Daoy (cell line): Measurements from ENCODE around the gene CCDC73. TPM values are rescaled to one million over a fixed set of nuclear protein-coding genes. Genes with fewer than 3 reads are reported as not detected.
"Not testable (repeated sequence)": the region's sequence is repeated elsewhere in the genome, so short reads cannot be mapped to it uniquely, and the experiment has no call there.

Source experiments
- DNase-seq: peaks from one replicate; pipeline ENCODE4 v3.0.0-alpha.2; 2015; ENCODE audit warnings: low read depth
- total RNA-seq: library from RNA; depleted of rRNA; stranded (reverse); fragments of >200 nt; shearing (Covaris generic); gene quantifications from 2 replicates; pipeline ENCODE4 v1.2.3, GENCODE V29; 2014; rRNA removed

Gene CCDC73
- total RNA-seq = not detected in 2 replicates

DNA sequence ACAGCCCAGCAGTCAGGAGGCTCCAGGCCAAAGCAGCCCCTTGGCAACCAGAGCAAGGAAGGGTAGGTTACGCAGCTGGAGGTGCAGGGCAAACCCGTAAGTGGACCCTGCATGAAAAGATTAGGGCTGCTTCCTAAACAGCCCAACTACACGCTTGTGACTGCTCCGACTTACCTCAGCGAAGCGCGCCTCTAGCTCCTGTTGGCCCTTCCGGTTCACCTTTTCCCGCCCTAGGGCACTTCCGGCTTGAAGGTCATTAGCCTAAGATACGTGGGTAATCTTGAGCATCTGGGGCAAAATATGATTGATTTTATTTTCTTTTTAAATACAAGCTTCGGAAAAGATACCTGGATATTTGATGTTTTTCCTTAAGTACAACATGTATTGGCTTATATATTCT, at the start of gene CCDC73:
CCDC73 (minus strand) TSS at position 224 of the 400 bp plus-strand sequence. CDS start 34,419 bp downstream, outside the sequence.
- DNase-seq = no peak

GRCh38 chr11:32843544-32843943, 49.1 kb upstream of the CCDC73 start:
- no peak for DNase-seq

- no peak for DNase-seq
Observed at GRCh38 chr11:32840587-32840986, 46.1 kb upstream of the CCDC73 start.

DNA sequence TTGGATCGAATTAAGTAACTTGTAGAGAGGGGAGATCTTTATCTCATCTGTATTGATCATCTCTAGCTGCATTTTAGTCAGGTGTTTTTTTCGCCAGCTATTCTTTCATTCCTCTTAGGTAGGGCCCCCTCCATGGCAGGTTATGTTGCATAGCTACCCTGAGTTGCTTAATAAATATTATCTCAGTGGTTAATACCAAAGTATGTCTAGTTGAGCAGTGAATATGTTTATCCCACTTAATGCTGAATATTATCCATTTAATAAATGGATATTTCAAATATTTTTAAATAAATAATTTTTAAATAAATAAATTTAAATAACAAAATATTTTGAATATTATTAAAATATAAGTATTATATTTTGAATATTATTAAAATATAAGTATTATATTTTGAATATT, 44.8 kb upstream of the CCDC73 start:
- no peak for DNase-seq

GRCh38 chr11:32838505-32839274, 44.2 kb upstream of the CCDC73 start:
- DNase-seq = peak; percentile 50

DNA sequence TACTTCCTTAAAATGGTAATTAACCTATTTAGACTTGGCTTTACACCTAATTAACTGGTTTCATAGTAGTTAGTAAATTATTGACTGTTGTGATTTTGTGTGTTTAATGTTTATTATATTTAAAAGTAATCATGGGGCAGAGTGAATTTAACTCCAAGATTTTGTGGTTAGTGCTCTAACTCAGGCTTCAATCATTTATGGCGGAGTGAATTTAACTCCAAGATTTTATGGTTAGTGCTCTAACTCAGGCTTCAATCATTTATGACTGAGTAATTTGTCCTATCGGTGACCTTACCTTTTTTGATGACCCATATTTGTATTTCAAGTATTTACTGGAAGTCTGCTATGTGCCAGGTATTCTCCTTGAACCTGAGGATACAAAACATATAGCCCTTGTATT, 42.5 kb upstream of the CCDC73 start:
- no peak for DNase-seq

DNA sequence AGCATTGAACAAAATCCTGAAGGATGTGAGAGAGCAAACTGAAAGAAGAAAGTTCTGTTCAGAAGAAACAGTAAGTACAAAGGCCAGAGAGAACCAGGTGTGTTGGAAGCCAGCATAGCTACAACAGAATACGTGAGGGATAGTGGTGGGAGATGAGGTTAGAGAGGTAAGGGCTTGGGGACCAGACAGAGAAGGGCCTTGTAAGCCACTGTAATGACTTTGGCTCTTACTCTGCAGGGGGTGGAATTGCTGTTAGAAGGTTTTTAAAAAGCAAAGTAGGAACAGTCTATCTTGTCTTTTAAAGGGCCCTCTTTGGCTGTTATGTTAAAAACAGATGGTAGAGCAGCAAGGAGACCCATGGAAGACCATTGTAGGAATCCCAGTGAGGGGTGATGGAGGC, 39.5 kb upstream of the CCDC73 start:
- no peak for DNase-seq

GRCh38 chr11:32831221-32831620, 36.8 kb upstream of the CCDC73 start:
- no peak for DNase-seq

DNA sequence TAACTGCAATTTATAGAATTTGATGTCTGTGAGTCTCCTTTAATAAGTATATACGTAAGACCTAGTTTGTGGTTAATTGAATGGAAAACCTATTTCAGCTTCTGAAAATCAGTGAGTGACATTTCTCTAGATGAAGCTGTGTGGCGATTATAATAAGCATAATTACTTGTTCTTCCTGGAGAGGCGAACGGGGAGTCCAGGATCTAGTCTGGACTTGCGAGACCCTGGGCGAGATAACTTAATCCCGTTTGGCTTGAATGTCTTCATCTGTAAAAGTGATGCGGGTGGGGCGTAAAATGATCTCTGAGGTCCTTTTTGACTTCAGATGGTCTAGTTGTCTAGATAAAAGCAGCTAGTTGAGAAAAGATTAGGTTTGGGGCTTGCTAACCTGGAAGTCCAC, 36.3 kb upstream of the CCDC73 start:
- DNase-seq = no peak

DNA sequence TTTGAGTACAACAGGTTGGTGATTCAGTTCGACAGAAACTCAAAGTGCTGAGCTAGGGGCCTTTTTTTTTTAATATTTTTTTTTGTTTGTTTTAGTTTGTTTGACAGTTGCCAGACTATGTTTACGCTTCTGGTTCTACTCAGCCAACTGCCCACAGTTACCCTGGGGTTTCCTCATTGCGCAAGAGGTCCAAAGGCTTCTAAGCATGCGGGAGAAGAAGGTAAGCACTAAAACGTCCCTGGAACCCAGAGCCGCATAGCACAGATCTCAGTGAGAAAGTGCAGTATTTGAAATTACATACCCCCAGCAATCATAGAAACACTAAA, 35.9 kb upstream of the CCDC73 start:
- peak; percentile 3 for DNase-seq

DNA sequence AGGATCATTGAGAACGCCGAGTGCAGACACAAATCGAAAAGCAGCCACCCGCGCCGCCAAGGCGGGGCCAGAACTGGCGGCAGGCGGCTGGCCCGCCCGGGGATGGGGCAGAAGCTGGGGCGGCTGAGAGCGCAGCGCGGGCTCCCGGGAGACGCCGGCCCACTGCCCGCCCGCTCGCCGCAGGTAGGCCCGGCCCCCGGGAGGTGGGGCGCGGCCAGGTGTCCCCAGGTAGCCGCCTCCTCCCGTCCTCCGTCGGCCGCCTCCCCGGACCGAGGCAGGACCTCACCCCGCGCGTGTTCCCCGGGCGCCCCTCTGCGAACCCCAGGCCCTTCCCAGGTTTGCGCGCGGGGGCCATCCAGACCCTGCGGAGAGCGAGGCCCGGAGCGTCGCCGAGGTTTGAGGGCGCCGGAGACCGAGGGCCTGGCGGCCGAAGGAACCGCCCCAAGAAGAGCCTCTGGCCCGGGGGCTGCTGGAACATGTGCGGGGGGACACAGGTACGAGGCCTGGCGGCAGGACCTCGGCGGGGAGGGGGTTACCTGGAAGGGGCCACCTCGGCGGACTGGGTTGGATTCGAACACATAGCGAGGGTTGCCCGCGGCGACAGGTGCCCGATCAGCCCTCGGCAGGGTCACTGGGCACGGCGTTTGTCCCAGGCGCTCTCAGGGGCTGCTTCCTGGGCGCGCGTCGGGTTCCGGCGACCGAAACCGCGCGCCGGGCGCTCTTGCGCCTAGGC, 35.4 kb upstream of the CCDC73 start, which contains the start of gene PRRG4:
PRRG4 (plus strand) TSS at position 248 of the 733 bp plus-strand sequence. CDS start 603 bp downstream, outside the sequence.
- peak; percentile 53 for DNase-seq

DNA sequence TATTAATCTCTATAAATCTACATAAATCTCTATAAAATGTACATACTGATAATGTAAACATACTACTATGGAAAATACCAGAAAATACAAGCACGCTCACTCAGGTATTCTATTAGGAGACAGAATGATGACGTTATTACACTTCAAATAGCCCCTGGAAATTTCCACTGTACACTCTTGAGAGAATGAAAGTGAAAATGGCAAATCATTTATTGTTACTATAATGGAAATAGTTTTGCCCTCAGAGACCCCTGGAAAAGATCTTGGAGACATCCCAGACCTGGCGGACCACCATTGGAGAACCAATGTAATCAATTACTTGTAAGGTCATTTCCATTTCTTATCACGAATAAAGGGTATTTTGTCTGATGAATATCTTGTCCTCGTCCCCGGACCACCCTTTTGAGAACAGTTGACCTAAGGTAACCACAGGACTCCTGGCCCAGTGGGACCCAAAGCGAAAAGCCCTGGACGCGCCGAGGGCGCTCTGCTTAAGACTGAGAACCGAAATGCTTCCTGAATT, 34.8 kb upstream of the CCDC73 start:
- no peak for DNase-seq

DNA sequence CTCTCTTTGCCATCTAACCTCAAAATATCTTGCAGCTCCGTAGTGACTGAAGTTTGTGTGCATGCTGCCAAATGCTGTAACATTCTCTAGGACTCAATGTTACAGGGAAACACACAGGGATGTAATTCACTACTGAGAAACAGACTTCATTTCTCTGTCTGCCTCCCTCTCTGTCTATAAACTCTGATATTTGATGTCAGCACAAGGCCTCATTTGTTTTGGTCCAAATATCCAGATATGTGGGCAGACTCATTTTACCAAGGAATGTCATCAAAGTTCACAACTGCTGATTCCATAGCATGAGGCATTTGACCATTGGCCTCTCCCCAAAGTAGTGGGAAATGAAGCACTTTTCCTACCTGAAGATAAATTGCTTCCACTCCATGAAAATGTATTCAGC, 32.8 kb upstream of the CCDC73 start:
- DNase-seq = no peak

GRCh38 chr11:32826113-32826512, 31.7 kb upstream of the CCDC73 start:
- DNase-seq = no peak

DNA sequence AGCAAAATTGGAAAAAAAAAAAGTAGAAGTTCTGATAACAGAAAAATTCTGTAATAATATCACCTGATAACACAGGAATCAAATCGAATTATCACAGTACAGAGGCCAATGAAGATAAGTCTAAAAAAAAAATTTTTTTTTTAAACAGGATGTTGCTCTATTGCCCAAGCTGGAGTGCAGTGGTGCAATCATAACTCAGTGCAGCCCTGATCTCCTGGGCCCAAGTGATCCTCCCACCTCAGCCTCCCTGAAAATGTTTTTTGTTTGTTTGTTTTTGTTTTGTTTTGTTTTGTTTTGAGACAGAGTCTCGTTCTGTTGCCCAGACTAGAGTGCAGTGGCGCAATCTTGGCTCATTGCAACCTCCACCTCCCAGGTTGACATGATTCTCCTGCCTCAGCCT, 29.2 kb upstream of the CCDC73 start:
- not testable (repeated sequence) for DNase-seq

DNA sequence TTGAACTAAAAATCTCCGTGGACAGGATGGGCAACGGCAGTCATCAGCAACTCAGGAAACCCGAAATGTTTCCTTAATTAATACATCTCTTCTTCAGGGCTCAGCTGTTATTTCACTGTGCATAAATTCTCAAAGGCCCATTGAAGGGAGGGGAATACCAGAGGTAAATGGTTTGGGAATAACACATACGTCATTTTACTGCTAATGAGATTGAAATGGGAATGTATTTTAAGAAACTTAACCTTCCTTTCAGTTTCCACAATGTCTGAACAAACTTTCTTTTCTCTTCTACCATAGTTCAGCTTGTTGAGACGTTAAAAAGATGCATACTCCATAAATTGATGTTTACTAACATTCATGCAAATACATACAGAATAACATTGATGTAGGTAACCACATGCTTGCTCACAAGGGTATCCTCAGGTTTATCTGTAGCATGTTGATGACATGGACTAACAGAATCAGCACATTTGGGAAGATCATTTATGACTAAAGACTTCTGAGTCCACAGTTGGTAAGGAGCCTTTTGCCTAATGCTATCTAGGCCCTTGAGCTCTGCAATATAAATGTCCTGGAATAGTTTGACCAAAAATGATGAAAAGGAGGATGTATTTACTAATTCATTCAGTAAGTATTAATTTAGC, 27.6 kb upstream of the CCDC73 start:
- DNase-seq = no peak

DNA sequence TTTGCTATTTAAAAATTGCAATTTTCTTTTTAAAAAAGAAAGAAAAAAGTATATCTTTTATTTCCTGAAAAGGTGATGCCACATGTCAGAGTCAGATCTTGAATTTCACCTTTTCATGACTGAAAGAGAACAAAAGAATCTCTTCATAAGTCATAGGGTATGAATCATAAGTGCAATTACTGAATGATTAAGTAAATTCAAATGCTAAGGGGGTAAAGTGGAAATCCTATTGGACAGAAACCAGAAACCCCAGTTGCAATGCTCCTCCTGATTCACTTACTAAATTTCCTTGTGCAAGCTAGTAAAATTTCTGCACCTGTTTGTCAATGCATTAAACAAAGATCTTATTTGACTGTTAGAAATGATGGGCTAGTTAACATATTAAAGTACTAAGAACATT, 27.1 kb upstream of the CCDC73 start:
- peak; percentile 39 for DNase-seq

GRCh38 chr11:32820497-32820896, 26.0 kb upstream of the CCDC73 start:
- DNase-seq = no peak

DNA sequence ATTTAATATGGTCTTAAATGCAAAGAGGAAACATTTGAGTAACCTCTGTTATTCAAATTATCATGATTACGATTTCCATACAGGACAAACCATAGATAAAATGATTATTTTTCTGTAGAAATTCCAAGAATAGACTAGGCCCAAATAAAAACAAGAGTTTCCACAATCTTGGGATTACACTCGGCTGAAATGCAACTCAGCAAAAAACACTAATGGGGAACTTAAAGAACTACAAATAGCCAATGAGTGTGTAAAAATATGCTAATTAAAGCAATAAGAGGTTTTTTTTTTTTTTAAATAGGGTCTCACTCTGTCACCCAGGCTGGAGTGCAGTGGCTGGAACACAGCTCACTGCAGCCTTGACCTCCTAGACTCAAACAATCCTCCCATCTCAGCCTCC, 24.7 kb upstream of the CCDC73 start:
- DNase-seq = no peak

DNA sequence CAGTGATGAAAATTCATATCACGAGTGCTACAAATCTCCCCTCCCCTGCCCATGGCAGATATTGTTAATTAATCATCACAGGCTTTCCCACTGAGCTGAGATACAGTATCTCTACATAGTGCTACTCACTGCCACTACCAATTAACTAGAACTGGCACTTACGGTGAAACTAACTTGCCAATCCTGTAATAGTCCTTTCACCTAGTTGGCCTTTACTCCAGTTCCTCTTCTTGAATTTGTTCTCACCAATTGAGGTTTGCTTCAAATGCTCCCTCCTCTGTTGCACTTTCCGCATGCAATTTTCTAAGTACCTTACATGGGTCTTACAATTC, 23.4 kb upstream of the CCDC73 start:
- no peak for DNase-seq

- no peak for DNase-seq
Observed at GRCh38 chr11:32817181-32817851, 22.9 kb upstream of the CCDC73 start.

DNA sequence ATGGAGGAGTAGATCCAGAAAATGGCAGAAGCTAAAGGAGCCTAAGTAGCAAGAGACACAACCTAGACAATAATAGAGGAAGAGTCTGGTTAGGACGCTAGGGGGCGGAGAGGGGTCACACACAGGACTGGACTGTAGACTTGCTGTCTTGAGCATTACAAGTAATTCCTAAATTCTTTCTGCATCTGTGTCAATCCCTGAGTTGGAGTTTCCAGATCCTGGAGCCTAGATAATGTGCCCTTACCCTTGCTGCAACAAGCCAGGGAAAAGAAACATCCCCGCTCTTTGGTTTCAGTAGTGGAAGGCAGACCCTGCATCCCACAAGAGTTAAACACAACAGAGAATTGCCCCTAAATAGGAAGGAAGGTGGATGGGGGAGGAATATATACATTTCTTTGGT, 14.9 kb upstream of the CCDC73 start:
- DNase-seq = peak; percentile 72
